Mesenchymal stem cell (in vitro differentiated cells and primary cell): ENCODE measurements around the gene INTS3.
A peak's percentile ranks its signal among the peaks of the same experiment; 100 is the strongest.
"Not testable (repeated sequence)": the region's sequence is repeated elsewhere in the genome, so short reads cannot be mapped to it uniquely, and the experiment has no call there.

Source experiments
- DNase-seq: peaks from one replicate; pipeline ENCODE4 v3.0.0-alpha.2; 2013
- H2AFZ ChIP-seq: one replicate; pipeline ENCODE4 v1.6.1; 2013; ENCODE audit warnings: low read depth, mild to moderate bottlenecking, control low read depth, inconsistent platforms, low read length, moderate library complexity
- H2AK5ac ChIP-seq: 2 replicates; pipeline ENCODE4 v1.6.1; 2013; ENCODE audit warnings: low read length, moderate library complexity, mild to moderate bottlenecking, inconsistent platforms; ENCODE audit not compliant: severe bottlenecking
- H2BK120ac ChIP-seq: one replicate; pipeline ENCODE4 v1.6.1; 2013; ENCODE audit warnings: low read depth, mild to moderate bottlenecking, inconsistent platforms, low read length, moderate library complexity
- H2BK12ac ChIP-seq, 2 experiments: one replicate each; pipeline ENCODE4 v1.6.1; 2013; ENCODE audit warnings: inconsistent platforms in 2 of 2, low read length in 2 of 2, mild to moderate bottlenecking in 2 of 2, moderate library complexity in 2 of 2, control low read depth in 1 of 2
- H2BK15ac ChIP-seq: one replicate; pipeline ENCODE4 v1.6.1; 2013; ENCODE audit warnings: mild to moderate bottlenecking, low read depth, inconsistent platforms; ENCODE audit not compliant: poor library complexity, severe bottlenecking
- H2BK5ac ChIP-seq: 2 replicates; pipeline ENCODE4 v1.6.1; 2013; ENCODE audit warnings: low read depth, mild to moderate bottlenecking, low read length, control low read depth, inconsistent platforms; ENCODE audit not compliant: poor library complexity, severe bottlenecking
- H3K14ac ChIP-seq, 2 experiments: one replicate each; pipeline ENCODE4 v1.6.1; 2013; ENCODE audit warnings: inconsistent platforms in 2 of 2, low read length in 2 of 2, control low read depth in 1 of 2, mild to moderate bottlenecking in 1 of 2, moderate library complexity in 1 of 2
- H3K18ac ChIP-seq, 2 experiments: one replicate each; pipeline ENCODE4 v1.6.1; 2013; ENCODE audit warnings: inconsistent platforms in 2 of 2, low read length in 2 of 2, control low read depth in 1 of 2, low read depth in 1 of 2, mild to moderate bottlenecking in 1 of 2
- H3K23ac ChIP-seq, 2 experiments: one replicate each; pipeline ENCODE4 v1.6.1; 2013; ENCODE audit warnings: inconsistent platforms in 2 of 2, low read length in 2 of 2, mild to moderate bottlenecking in 2 of 2, moderate library complexity in 2 of 2, control low read depth in 1 of 2
- H3K27ac ChIP-seq: 2 replicates; pipeline ENCODE4 v1.5.1; 2013; ENCODE audit warnings: mild to moderate bottlenecking, moderate library complexity, low read length, control low read depth, inconsistent platforms; ENCODE audit not compliant: poor library complexity, severe bottlenecking
- H3K27me3 ChIP-seq, 2 experiments: 2 replicates each; pipeline versions ENCODE4 v1.6.1 to v1.7.0; 2013; ENCODE audit warnings: low read length in 2 of 2, mild to moderate bottlenecking in 2 of 2, moderate library complexity in 2 of 2, control low read depth in 1 of 2, inconsistent platforms in 1 of 2; ENCODE audit not compliant: control insufficient read depth in 1 of 2, insufficient read depth in 1 of 2
- H3K36me3 ChIP-seq, 2 experiments: 2 replicates each; pipeline versions ENCODE4 v1.6.1 to v1.7.0; 2013; ENCODE audit warnings: low read length in 2 of 2, control low read depth in 1 of 2, inconsistent platforms in 1 of 2, low read depth in 1 of 2, mild to moderate bottlenecking in 1 of 2; ENCODE audit not compliant: insufficient read depth in 2 of 2, control insufficient read depth in 1 of 2
- H3K4ac ChIP-seq, 2 experiments: one replicate each; pipeline ENCODE4 v1.6.1; 2013; ENCODE audit warnings: inconsistent platforms in 2 of 2, low read length in 2 of 2, mild to moderate bottlenecking in 2 of 2, moderate library complexity in 2 of 2, control low read depth in 1 of 2, low read depth in 1 of 2
- H3K4me1 ChIP-seq: 2 replicates; pipeline ENCODE4 v1.6.1; 2013; ENCODE audit warnings: low read depth, low read length, control low read depth; ENCODE audit not compliant: control insufficient read depth, insufficient read depth
- H3K4me2 ChIP-seq: 2 replicates; pipeline ENCODE4 v1.6.1; 2013; ENCODE audit warnings: low read length, mild to moderate bottlenecking, inconsistent platforms; ENCODE audit not compliant: poor library complexity, severe bottlenecking
- H3K4me3 ChIP-seq, 2 experiments: 2 replicates each; pipeline versions ENCODE4 v1.5.1 to v1.7.0; 2013; ENCODE audit warnings: low read length in 2 of 2, mild to moderate bottlenecking in 2 of 2, control low read depth in 1 of 2, low read depth in 1 of 2; ENCODE audit not compliant: insufficient read depth in 1 of 2
- H3K79me1 ChIP-seq: replicated peaks from 2 replicates; pipeline ENCODE4 v1.6.1; 2013; ENCODE audit warnings: mild to moderate bottlenecking, control low read depth, low read length, inconsistent platforms; ENCODE audit not compliant: poor library complexity, severe bottlenecking
- H3K9ac ChIP-seq: 2 replicates; pipeline ENCODE4 v1.7.0; 2013; ENCODE audit warnings: mild to moderate bottlenecking, low read length, moderate library complexity
- H3K9me3 ChIP-seq: 2 replicates; pipeline ENCODE4 v1.7.0; 2013; ENCODE audit warnings: mild to moderate bottlenecking, low read length; ENCODE audit not compliant: control insufficient read depth
- H4K8ac ChIP-seq: one replicate; pipeline ENCODE4 v1.6.1; 2013; ENCODE audit warnings: inconsistent platforms, mild to moderate bottlenecking, low read length, moderate library complexity
- H4K91ac ChIP-seq: one replicate; pipeline ENCODE4 v1.6.1; 2013; ENCODE audit warnings: mild to moderate bottlenecking, low read length, inconsistent platforms
- WGBS: methylation state at CpG from one replicate; pipeline ENCODE4 v1.1.7; 2013; ENCODE audit warnings: mixed read lengths; 5-methylcytosine and 5-hydroxymethylcytosine counted together

INTS3 gene

DNA sequence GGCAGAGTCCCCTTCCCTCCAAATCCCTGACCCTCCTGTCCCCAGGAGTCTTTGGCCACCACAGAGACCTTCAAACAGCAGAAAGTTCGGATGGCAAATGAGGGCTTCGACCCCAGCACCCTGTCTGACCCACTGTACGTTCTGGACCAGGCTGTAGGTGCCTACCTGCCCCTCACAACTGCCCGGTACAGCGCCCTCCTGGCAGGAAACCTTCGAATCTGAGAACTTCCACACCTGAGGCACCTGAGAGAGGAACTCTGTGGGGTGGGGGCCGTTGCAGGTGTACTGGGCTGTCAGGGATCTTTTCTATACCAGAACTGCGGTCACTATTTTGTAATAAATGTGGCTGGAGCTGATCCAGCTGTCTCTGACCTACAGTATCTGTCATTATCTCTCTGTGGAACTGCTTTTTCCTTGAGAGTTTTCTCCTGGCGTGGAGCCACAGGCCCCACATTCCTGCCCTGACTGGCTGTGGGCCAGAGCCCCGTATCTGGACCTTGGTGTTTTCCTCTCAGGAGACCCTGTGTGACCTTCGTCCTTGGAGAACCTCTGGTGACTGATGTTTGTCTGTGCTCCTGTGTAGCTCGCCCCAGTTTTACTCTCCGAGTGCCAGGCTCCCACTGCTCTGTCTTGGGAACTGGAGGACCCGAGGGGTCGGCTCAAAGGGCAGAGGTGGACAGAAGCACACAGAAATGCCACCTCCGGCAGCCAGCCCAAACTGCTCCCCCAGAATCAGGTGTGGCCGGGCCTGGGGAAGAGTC, 52.1 kb downstream of the INTS3 start:
- no peak overlapping the region for H2BK120ac ChIP-seq
- H2BK15ac ChIP-seq = no peak overlapping the region
- no peaks in the 10 kb centered on the region for H3K9me3 ChIP-seq
- no peak overlapping the region for H3K4ac ChIP-seq
- no peak overlapping the region for H3K4me3 ChIP-seq
- H3K14ac ChIP-seq = no peak overlapping the region
- no peak overlapping the region for H4K91ac ChIP-seq
- H3K27me3 ChIP-seq = no peaks in the 10 kb centered on the region
- peaks cover 20% of the 10 kb centered on the region for H3K4me1 ChIP-seq
- H3K27ac ChIP-seq = no peak overlapping the region
- peaks cover 6 to 16% of the 10 kb centered on the region in 2 experiments for H3K36me3 ChIP-seq
- DNase-seq = no peak
- no peak overlapping the region for H2BK12ac ChIP-seq
- WGBS = 85% methylated on average over 17 of the region's 17 CpGs
- H2AFZ ChIP-seq = no peak overlapping the region
- H2AK5ac ChIP-seq = no peak overlapping the region
- H3K4me2 ChIP-seq = no peak overlapping the region
- H3K18ac ChIP-seq = no peak overlapping the region
- no peak overlapping the region for H4K8ac ChIP-seq
- H3K23ac ChIP-seq = no peak overlapping the region
- H3K9ac ChIP-seq = no peak overlapping the region
- H2BK5ac ChIP-seq = no peak overlapping the region
- H3K79me1 ChIP-seq = peaks cover 8% of the 10 kb centered on the region

DNA sequence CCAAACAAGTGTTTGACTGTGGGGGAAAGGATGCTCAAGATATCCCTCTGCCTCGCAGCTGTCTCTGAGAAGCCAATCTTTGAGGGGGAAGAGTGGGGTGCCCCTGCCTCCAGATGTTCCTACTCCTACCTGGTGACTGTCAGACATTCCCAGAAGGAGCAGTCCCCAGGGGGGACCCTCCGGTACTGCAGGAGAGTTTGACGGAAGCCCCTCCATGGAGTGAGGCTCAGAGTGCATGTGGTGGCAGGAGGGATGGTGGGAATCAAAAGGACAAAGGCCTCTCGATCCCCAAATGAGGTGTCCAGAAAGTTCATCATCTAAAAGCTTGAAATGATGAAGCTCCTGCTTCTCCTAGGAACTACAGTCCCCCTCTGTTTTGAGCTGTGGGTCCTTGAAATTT, 52.7 kb downstream of the INTS3 start:
- no peak overlapping the region for H4K8ac ChIP-seq

DNA sequence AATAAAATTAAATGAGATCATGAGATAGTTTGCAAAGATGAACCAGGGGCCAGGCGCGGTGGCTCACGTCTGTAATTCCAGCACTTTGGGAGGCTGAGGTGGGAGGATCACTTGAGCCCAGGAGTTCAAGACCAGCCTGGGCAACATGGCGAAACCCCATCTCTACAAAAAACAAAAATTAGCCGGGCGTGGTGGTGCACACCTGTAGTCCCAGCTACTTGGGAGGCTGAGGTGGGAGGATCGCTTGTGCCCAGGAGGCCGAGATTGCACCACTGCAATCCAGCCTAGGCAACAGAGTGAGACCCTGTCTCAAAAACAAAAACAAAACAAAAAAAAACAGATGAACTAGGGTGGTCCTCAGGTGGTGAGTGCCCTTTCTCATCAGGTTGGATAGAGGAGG, 54.8 kb downstream of the INTS3 start:
- peak overlapping the region; percentile 81 for H3K4me2 ChIP-seq
- DNase-seq, H3K23ac ChIP-seq, H3K27ac ChIP-seq, H3K79me1 ChIP-seq, H3K4me1 ChIP-seq, H3K27me3 ChIP-seq, H2BK5ac ChIP-seq, H2AFZ ChIP-seq, H2BK12ac ChIP-seq, H3K14ac ChIP-seq, H3K9me3 ChIP-seq, H2BK15ac ChIP-seq: not testable (repeated sequence)
- peak overlapping the region; percentile 71 to 77 for H3K4ac ChIP-seq
- peak overlapping the region; percentile 37 to 92 for H3K18ac ChIP-seq
- peak overlapping the region; percentile 97 for H2AK5ac ChIP-seq
- H4K91ac ChIP-seq = peak overlapping the region; percentile 93
- WGBS = 97% methylated on average over 7 of the region's 8 CpGs
- peak overlapping the region; percentile 68 for H2BK120ac ChIP-seq
- peak overlapping the region in 1 of 2 experiments; percentile 84 for H3K4me3 ChIP-seq
- peaks cover 6 to 16% of the 10 kb centered on the region in 2 experiments for H3K36me3 ChIP-seq
- peak overlapping the region; percentile 97 for H3K9ac ChIP-seq
- H4K8ac ChIP-seq = peak overlapping the region; percentile 96

More for the DNA sequence above, 52.7 kb downstream of the INTS3 start:
- Histone ChIP-seq H2BK5ac (no peak overlapping the region), H3K79me1 (peaks cover 8% of the 10 kb centered on the region), H3K14ac (no peak overlapping the region), H3K4me2 (no peak overlapping the region), H2BK15ac (no peak overlapping the region), H3K4me1 (peaks cover 15% of the 10 kb centered on the region), H3K9ac (no peak overlapping the region), H3K4me3 (no peak overlapping the region), H3K23ac (no peak overlapping the region), H3K9me3 (no peaks in the 10 kb centered on the region), H3K27me3 (no peaks in the 10 kb centered on the region), H3K27ac (no peak overlapping the region), H3K36me3 (peaks cover 6 to 16% of the 10 kb centered on the region in 2 experiments), H2AFZ (no peak overlapping the region), H4K91ac (no peak overlapping the region), H2BK120ac (no peak overlapping the region), H3K4ac (no peak overlapping the region), H3K18ac (no peak overlapping the region), H2AK5ac (no peak overlapping the region), H2BK12ac (no peak overlapping the region)
- no peak for DNase-seq
- whole genome bisulfite sequencing = 89% methylated on average over 4 of the region's 4 CpGs

DNA sequence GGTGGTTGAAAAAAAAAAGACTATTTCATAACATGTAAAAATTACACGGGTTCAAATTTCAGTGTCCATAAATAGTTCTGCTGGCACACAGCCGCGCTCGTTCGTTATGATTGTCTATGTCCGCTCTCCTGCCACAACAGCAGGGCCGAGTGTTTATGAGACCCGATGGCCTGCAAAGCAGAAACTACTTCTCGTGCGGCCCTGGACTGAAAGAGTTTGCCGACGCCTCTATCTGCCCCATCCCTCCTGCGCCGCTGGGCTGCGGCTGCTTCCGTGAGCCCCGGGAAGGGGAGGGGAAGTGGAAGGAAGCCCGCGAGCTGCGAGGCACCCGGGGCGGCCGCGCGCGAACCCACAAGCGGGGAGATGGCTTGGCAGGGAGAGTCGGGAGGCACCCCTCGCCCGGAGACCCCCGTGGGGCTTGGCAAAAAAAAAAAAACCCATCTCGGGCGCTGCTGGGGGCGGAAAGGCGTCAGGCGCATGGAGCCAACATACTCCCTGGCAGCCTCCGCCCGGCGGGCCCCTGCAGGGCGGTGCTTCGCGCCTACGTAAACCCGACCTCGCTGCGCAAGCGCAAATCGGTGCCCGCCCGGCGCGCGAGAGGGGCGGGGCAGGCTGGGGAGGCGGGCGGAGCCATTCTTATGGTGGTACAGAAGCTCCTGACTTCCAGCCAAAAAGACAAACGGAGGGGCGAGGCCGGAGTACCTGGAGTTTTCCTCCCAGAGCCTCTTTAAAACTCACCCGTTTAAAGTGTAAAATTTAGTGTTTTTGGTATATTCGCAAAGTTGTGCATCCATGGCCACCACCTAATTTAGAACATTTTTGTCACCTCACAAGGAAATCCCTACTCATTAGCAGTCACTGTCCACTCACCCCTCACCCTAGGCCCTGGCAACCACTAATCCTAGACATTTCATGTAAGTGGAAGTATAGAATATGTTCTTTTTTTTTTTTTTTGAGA, 55.7 kb downstream of the INTS3 start:
- peak overlapping the region; percentile 94 for H4K91ac ChIP-seq
- peaks cover 2% of the 10 kb centered on the region for H3K4me1 ChIP-seq
- no peak overlapping the region for H3K23ac ChIP-seq
- no peaks in the 10 kb centered on the region for H3K9me3 ChIP-seq
- H2AK5ac ChIP-seq = no peak overlapping the region
- H3K9ac ChIP-seq = peak overlapping the region; percentile 97
- H3K4me2 ChIP-seq = peak overlapping the region; percentile 81
- peak overlapping the region; percentile 80 for H2BK15ac ChIP-seq
- peak overlapping the region; percentile 74 to 84 for H3K4me3 ChIP-seq
- DNase-seq = peak; percentile 92
- peak overlapping the region; percentile 77 to 90 for H3K4ac ChIP-seq
- H3K27me3 ChIP-seq = peaks cover 0 to 3% of the 10 kb centered on the region in 2 experiments
- peak overlapping the region; percentile 86 to 92 for H3K18ac ChIP-seq
- peak overlapping the region in 1 of 2 experiments; percentile 80 for H3K14ac ChIP-seq
- H2BK12ac ChIP-seq = no peak overlapping the region
- WGBS = under 1% methylated on average over 54 of the region's 61 CpGs
- H3K79me1 ChIP-seq = no peaks in the 10 kb centered on the region
- peak overlapping the region; percentile 96 for H2BK120ac ChIP-seq
- H4K8ac ChIP-seq = peak overlapping the region; percentile 94
- no peak overlapping the region for H2AFZ ChIP-seq
- H3K27ac ChIP-seq = peak overlapping the region; percentile 78
- H2BK5ac ChIP-seq = peak overlapping the region; percentile 15
- peaks cover 5 to 10% of the 10 kb centered on the region in 2 experiments for H3K36me3 ChIP-seq
